HAP-1 (cell line): ENCODE data around the gene VWA2.
"Not testable (repeated sequence)": the region's sequence is repeated elsewhere in the genome, so short reads cannot be mapped to it uniquely, and the experiment has no call there.

ENCODE experiments used
- DNase-seq, 2 experiments: peaks; one replicate each; pipeline ENCODE4 v3.0.0-alpha.2; 2016 to 2020; ENCODE audit warnings: low spot score in 2 of 2
- H3K27me3 ChIP-seq: fragments of 250-450 bp; sonication (Bioruptor Pico); 2 replicates; pipeline ENCODE4 v1.5.1; 2020; ENCODE audit warnings: low read depth, mild to moderate bottlenecking, moderate library complexity
- H3K36me3 ChIP-seq: fragments of 250-450 bp; sonication (Bioruptor Pico); replicated peaks from 2 replicates; pipeline ENCODE4 v1.5.1; 2020; ENCODE audit warnings: mild to moderate bottlenecking
- H3K4me1 ChIP-seq: fragments of 250-450 bp; sonication (Bioruptor Pico); 2 replicates; pipeline ENCODE4 v1.5.1; 2020; ENCODE audit warnings: mild to moderate bottlenecking
- H3K4me3 ChIP-seq: fragments of 250-450 bp; sonication (Bioruptor Pico); 2 replicates; pipeline ENCODE4 v1.5.1; 2020; ENCODE audit warnings: mild to moderate bottlenecking, moderate library complexity
- H3K9me3 ChIP-seq: fragments of 250-450 bp; sonication (Bioruptor Pico); 2 replicates; pipeline ENCODE4 v1.5.1; 2020; ENCODE audit warnings: mild to moderate bottlenecking, moderate library complexity
- in situ Hi-C: fragments of 300-500 bp; cut with MboI; formaldehyde crosslinking; loops from 3 replicates; pipeline ENCODE4 v1.14.3; 2020; ENCODE audit warnings: low sequenced_read_pairs, inconsistent platforms, mixed read lengths

The VWA2 gene

GRCh38 chr10:114328874-114329273 lies 89.8 kb downstream of the VWA2 start:
- no peaks in the 10 kb centered on the region for H3K27me3 ChIP-seq
- H3K36me3 ChIP-seq, result no peaks in the 10 kb centered on the region
- H3K9me3 ChIP-seq, result no peaks in the 10 kb centered on the region
- H3K4me3 ChIP-seq, result no peak overlapping the region
- in situ Hi-C loops, result no loop called here
- H3K4me1 ChIP-seq, result no peaks in the 10 kb centered on the region
- DNase-seq, result no peak

GRCh38 chr10:114329634-114330365 lies 90.7 kb downstream of the VWA2 start:
- H3K4me3 ChIP-seq, result no peak overlapping the region
- H3K4me1 ChIP-seq, result no peaks in the 10 kb centered on the region
- in situ Hi-C loops, result no loop called here
- H3K9me3 ChIP-seq, result no peaks in the 10 kb centered on the region
- no peaks in the 10 kb centered on the region for H3K36me3 ChIP-seq
- no peaks in the 10 kb centered on the region for H3K27me3 ChIP-seq
- no peak for DNase-seq

- Histone ChIP-seq H3K27me3 (no peaks in the 10 kb centered on the region), H3K36me3 (no peaks in the 10 kb centered on the region), H3K4me1 (no peaks in the 10 kb centered on the region), H3K9me3 (no peaks in the 10 kb centered on the region), H3K4me3 (no peak overlapping the region)
- in situ Hi-C loops, result no loop called here
- no peak for DNase-seq
These were observed 93.5 kb downstream of the VWA2 start for GRCh38 chr10:114332301-114333192.

- H3K4me1 ChIP-seq, DNase-seq, H3K27me3 ChIP-seq, H3K4me3 ChIP-seq, in situ Hi-C loops, H3K36me3 ChIP-seq, H3K9me3 ChIP-seq: not testable (repeated sequence)
These were observed 94.4 kb downstream of the VWA2 start for GRCh38 chr10:114333441-114333840.

- H3K27me3 ChIP-seq, result no peaks in the 10 kb centered on the region
- in situ Hi-C loops, result no loop called here
- no peaks in the 10 kb centered on the region for H3K9me3 ChIP-seq
- H3K4me1 ChIP-seq, result no peaks in the 10 kb centered on the region
- no peaks in the 10 kb centered on the region for H3K36me3 ChIP-seq
- no peak for DNase-seq
- H3K4me3 ChIP-seq, result no peak overlapping the region
These were observed 95.2 kb downstream of the VWA2 start for GRCh38 chr10:114334301-114334700.

GRCh38 chr10:114335614-114336013 lies 96.6 kb downstream of the VWA2 start:
- Histone ChIP-seq H3K27me3 (no peaks in the 10 kb centered on the region), H3K4me3 (no peak overlapping the region), H3K36me3 (no peaks in the 10 kb centered on the region), H3K9me3 (no peaks in the 10 kb centered on the region), H3K4me1 (no peaks in the 10 kb centered on the region)
- DNase-seq, result no peak
- in situ Hi-C loops, result no loop called here

GRCh38 chr10:114336823-114337509 lies 97.9 kb downstream of the VWA2 start:
- no peaks in the 10 kb centered on the region for H3K36me3 ChIP-seq
- H3K9me3 ChIP-seq, result no peaks in the 10 kb centered on the region
- no peak overlapping the region for H3K4me3 ChIP-seq
- no peaks in the 10 kb centered on the region for H3K4me1 ChIP-seq
- no peaks in the 10 kb centered on the region for H3K27me3 ChIP-seq
- in situ Hi-C loops, result no loop called here
- no peak for DNase-seq

- Histone ChIP-seq H3K4me1 (no peaks in the 10 kb centered on the region), H3K27me3 (no peaks in the 10 kb centered on the region), H3K36me3 (no peaks in the 10 kb centered on the region), H3K4me3 (no peak overlapping the region), H3K9me3 (no peaks in the 10 kb centered on the region)
- DNase-seq, result no peak
- in situ Hi-C loops, result no loop called here
These were observed 98.7 kb downstream of the VWA2 start for GRCh38 chr10:114337510-114338462.

GRCh38 chr10:114340816-114341215 lies 101.8 kb downstream of the VWA2 start:
- H3K27me3 ChIP-seq, result no peaks in the 10 kb centered on the region
- DNase-seq, result no peak
- in situ Hi-C loops, result no loop called here
- H3K9me3 ChIP-seq, result no peaks in the 10 kb centered on the region
- no peaks in the 10 kb centered on the region for H3K4me1 ChIP-seq
- H3K36me3 ChIP-seq, result no peaks in the 10 kb centered on the region
- H3K4me3 ChIP-seq, result no peak overlapping the region
